NCI-H2029 treated with DMSO at 0.1 percent for 48 hours (cell line): ENCODE results near the gene ZNF341.
"Not testable (repeated sequence)": the region's sequence is repeated elsewhere in the genome, so short reads cannot be mapped to it uniquely, and the experiment has no call there.

ENCODE experiments used
- DNase-seq: peaks from one replicate; lab custom pipeline; 2025; lab: John Stamatoyannopoulos, UW

The ZNF341 gene

GRCh38 chr20:33731693-33732165 lies at the start of gene ZNF341:
Gene ZNF341, plus strand, starts transcription at chr20:33731996. Its CDS starts 26 bp downstream, at chr20:33732022.
- peak; percentile 73 for DNase-seq

GRCh38 chr20:33684533-33685327 lies 47.1 kb upstream of the ZNF341 start:
- no peak for DNase-seq

GRCh38 chr20:33685328-33686099 lies 46.3 kb upstream of the ZNF341 start:
- no peak for DNase-seq

DNA sequence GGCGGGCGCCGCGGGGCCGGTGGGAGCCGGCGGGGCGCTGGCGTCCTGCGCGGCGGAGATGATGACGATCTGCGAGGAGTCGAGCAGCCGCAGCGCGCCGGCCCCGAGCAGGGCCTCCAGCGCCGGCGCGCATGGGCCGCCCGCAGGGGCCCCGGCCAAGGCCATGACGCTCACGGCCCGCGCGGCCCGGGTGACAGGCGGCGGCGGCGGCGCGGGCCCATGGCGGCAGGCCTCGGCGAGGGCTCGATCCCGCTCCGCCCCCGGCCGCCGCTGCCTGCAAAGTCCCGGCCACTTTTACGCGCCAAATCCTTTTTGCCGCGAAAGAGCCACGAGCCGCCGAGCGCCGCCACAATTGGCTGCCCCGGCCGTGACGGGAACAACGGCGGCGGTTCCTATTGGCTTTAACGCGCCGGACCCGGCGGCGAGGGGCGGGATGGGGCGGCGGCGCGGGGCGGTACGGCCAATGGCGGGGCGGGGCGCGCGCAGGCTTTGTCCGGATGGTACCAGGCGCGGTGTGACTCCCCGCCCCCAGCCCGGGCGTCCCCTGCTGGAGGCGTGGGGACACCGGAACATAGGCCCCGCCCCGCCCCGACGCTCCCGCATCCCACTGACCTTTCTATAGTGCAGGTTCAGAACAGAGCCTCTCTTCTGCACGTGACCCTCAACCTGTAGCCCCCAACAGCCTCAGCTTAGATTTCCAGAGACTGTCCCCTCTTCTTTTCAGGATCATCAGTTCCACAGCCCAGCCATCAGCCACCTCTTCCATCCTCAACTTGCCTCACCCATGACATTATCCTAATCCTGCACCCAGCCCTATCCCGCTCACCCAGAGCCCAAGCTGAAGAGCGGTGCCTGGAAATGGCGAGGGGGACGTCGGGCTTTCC lies 45.5 kb upstream of the ZNF341 start, which contains the start of gene E2F1:
E2F1 (minus strand) TSS at position 286 of the 884 bp plus-strand sequence; CDS start at position 165, 121 bp downstream.
- DNase-seq = peak; percentile 72

DNA sequence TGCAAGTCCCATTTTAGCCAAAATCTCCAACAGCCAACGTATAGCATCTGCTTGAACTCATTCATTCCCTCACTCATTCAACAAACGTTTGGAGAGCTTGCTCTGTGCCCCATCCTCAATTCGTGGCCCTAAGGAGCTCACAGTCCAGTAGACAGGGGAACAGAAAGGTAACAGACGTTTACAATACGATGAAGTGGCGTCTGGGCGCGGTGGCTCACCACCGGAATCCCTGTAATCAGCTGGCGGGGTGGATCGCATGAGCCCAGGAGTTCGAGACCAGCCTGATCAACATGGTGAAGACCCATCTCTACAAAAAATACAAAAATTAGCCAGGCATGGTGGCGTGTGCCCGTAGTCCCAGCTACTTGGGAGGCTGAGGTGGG lies 44.8 kb upstream of the ZNF341 start:
- no peak for DNase-seq

DNA sequence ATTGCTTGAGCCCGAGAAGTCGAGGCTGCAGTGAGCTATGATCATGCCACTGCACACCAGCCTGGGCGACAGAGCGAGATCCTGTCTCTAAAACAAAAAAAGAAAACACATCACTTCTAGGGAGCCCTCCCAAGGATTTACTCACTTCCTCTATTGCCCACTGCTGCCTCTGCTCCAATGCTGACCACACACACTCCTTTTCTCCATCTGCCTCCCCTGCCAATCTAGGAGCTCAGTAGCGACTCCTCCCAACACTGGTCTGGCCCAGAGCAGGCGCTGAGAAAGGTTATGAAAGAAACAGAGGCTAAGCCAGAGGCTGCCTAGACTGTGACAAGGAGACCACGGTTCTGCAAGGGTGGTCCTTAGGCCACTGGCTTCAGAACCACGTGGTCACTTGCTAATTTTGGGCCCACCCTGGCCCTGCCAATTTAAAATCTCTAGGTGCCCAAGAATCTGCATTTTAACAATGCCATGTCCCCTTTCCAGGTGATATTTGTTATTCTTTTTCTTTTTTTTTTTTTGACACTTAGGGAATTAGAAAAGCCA lies 44.4 kb upstream of the ZNF341 start:
- DNase-seq = no peak

GRCh38 chr20:33687993-33688937 lies 43.5 kb upstream of the ZNF341 start:
- DNase-seq = no peak

DNA sequence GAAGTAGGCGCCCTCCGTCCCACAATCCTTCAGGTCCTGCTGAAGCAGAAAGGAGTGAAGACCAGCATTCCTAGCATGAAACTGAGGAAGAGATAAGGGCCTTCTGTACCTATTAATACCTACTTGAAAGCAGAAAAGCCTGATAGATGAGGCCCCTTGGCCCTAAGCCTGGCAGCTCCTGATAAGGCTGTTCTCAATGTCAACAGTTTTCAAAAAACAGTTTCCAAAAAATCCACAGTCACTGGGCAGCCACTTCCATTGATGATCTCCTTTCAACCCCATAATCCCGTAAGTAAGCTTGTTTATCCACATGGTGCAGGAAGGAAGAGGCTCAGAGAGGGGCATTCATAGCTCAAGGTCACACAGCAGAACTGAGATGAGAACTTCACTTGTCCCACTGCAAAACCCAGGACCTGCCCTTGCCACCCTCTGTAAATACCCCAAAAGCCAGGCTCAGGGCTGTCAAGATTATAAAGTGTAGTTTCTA lies 42.8 kb upstream of the ZNF341 start:
- no peak for DNase-seq

DNA sequence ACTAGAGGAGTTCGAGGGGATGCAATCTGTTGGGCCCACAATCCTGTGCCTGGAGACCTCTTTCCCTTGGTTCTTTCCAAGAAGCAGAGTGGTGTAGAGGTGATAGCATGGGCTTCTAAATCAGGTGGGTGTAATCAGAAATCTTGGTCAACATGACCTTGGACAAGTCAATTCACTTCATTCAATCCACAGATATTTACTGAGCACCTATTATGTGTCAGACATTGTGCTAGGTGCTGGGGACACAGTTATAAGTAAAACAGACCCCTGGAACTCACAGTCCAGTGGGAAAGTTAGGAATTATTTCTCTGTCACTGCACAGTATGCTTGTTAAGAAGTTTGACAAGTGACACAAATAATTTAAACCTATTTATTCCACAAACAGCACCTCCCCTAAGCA lies 42.3 kb upstream of the ZNF341 start:
- DNase-seq = no peak

GRCh38 chr20:33689973-33690372 lies 41.8 kb upstream of the ZNF341 start:
- no peak for DNase-seq

- no peak for DNase-seq
Observed at GRCh38 chr20:33693289-33693688, 38.5 kb upstream of the ZNF341 start.

GRCh38 chr20:33693741-33694638 lies 37.8 kb upstream of the ZNF341 start:
- DNase-seq = no peak

DNA sequence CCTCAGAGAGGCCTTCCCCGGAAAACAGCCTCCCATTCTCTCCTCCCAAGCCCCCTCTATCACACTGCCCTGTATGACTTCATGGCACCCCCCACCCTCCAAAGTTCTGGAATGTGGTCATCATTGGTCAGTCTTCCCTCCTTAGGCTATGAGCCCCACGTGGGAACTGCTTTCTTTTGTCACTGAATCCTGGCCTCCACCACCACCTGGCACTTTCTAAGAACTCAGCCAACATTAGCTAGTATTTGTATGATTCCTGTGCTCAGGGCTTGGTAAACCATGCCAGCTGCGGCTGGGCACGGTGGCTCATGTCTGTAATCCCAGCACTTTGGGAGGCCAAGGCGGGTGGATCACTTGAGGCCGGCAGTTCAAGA lies 37.2 kb upstream of the ZNF341 start:
- no peak for DNase-seq

- no peak for DNase-seq
Observed at GRCh38 chr20:33696448-33696847, 35.3 kb upstream of the ZNF341 start.

- no peak for DNase-seq
Observed at GRCh38 chr20:33697129-33697528, 34.7 kb upstream of the ZNF341 start.

DNA sequence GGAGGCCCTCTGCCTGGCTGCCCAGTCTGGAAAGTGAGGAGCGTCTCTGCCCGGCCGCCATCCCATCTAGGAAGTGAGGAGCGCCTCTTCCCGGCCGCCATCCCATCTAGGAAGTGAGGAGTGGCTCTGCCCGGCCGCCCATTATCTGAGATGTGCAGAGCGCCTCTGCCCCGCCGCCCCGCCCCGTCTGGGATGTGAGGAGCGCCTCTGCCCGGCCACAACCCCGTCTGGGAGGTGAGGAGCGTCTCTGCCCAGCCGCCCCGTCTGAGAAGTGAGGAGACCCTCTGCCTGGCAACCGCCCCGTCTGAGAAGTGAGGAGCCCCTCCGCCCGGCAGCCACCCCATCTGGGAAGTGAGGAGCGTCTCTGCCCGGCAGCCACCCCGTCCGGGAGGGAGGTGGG lies 32.8 kb upstream of the ZNF341 start:
- DNase-seq = not testable (repeated sequence)

DNA sequence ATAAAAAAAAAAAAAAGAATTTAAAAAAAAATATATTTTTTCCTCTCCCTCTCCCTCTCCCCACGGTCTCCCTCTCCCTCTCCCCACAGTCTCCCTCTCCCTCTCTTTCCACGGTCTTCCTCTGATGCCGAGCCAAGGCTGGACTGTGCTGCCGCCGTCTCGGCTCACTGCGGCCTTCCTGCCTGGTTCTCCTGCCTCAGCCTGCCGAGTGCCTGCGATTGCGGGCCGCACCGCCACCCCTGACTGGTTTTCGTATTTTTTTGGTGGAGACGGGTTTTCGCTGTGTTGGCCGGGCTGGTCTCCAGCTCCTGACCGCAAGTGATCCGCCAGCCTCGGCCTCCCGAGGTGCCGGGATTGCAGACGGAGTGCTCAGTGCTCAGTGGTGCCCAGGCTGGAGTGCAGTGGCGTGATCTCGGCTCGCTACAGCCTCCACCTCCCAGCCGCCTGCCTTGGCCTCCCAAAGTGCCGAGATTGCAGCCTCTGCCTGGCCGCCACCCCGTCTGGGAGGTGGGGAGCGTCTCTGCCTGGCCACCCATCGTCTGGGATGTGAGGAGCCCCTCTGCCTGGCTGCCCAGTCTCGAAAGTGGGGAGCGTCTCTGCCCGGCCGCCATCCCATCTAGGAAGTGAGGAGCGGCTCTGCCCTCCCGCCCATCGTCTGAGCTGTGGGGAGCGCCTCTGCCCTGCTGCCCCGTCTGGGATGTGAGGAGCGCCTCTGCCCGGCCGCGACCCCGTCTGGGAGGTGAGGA lies 30.9 kb upstream of the ZNF341 start:
- not testable (repeated sequence) for DNase-seq

DNA sequence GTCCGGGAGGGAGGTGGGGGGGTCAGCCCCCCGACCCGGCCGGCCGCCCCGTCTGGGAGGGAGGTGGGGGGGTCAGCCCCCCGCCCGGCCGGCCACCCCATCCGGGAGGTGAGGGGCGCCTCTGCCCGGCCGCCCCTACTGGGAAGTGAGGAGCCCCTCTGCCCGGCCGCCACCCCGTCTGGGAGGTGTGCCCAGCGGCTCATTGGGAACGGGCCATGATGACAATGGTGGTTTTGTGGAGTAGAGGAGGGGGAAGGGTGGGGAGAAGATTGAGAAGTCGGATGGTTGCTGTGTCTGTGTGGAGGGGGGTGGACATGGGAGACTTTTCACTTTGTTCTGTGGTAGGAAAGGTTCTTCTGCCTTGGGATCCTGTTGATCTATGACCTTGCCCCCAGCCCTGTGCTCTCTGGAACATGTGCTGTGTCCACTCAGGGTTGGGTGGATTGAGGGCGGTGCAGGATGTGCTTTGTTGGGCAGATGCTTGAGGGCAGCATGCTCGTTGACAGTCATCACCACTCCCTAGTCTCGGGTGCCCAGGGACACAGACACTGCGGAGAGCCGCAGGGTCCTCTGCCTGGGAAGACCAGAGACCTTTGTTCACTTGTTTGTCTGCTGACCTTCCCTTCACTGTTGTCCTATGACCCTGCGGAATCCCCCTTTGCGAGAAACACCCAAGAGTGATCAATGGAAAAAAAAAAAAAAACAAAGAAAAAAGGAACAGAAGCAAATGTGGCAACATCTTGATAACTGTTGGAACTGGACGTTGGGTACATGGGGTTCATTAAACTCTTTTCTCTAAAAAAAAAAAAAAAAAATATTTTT lies 30.0 kb upstream of the ZNF341 start:
- no peak for DNase-seq
